Hepatocyte (in vitro differentiated cells): Measurements from ENCODE around the gene ACY1. TPM values are rescaled to one million over a fixed set of nuclear protein-coding genes. Genes with fewer than 3 reads are reported as not detected.

Experiments used
- DNase-seq: peaks from one replicate; pipeline ENCODE4 v3.0.0-alpha.2; 2016; ENCODE audit warnings: low spot score
- H2AFZ ChIP-seq: fragments of 200-600 bp; sonication (generic); 2 replicates; pipeline ENCODE4 v1.6.0; 2016; ENCODE audit warnings: antibody characterized with exemption, mild to moderate bottlenecking
- H3K27ac ChIP-seq: fragments of 200-600 bp; sonication (generic); 2 replicates; pipeline ENCODE4 v1.5.1; 2016; ENCODE audit warnings: mild to moderate bottlenecking
- H3K27me3 ChIP-seq: fragments of 200-600 bp; sonication (generic); 2 replicates; pipeline ENCODE4 v1.6.1; 2016
- H3K36me3 ChIP-seq: fragments of 200-600 bp; sonication (generic); replicated peaks from 2 replicates; pipeline ENCODE4 v1.5.1; 2016; ENCODE audit warnings: low read depth; ENCODE audit not compliant: insufficient read depth
- H3K4me1 ChIP-seq: fragments of 200-600 bp; sonication (generic); 2 replicates; pipeline ENCODE4 v1.5.1; 2016; ENCODE audit warnings: mild to moderate bottlenecking, moderate library complexity; ENCODE audit not compliant: insufficient read depth
- H3K4me2 ChIP-seq: fragments of 200-600 bp; sonication (generic); 2 replicates; pipeline ENCODE4 v1.6.0; 2016
- H3K4me3 ChIP-seq: fragments of 200-600 bp; sonication (generic); 2 replicates; pipeline ENCODE4 v1.5.1; 2016; ENCODE audit warnings: mild to moderate bottlenecking
- H3K79me2 ChIP-seq: fragments of 200-600 bp; sonication (generic); 2 replicates; pipeline ENCODE4 v1.6.0; 2017; ENCODE audit warnings: mild to moderate bottlenecking
- H3K9me2 ChIP-seq: fragments of 200-600 bp; sonication (generic); replicated peaks from 2 replicates; pipeline ENCODE4 v1.6.0; 2017; ENCODE audit warnings: mild to moderate bottlenecking; ENCODE audit not compliant: insufficient read depth
- H3K9me3 ChIP-seq: fragments of 200-600 bp; sonication (generic); 2 replicates; pipeline ENCODE4 v1.5.1; 2016; ENCODE audit warnings: low read depth, mild to moderate bottlenecking
- H4K20me1 ChIP-seq: fragments of 200-600 bp; sonication (generic); 2 replicates; pipeline ENCODE4 v1.6.0; 2016; ENCODE audit warnings: mild to moderate bottlenecking; ENCODE audit not compliant: insufficient read depth, poor library complexity, severe bottlenecking
- CTCF ChIP-seq: fragments of 200-600 bp; sonication (generic); IDR thresholded peaks from 2 replicates; pipeline ENCODE4 v1.5.1; 2016; ENCODE audit warnings: antibody characterized with exemption, mild to moderate bottlenecking; ENCODE audit not compliant: poor library complexity
- EZH2 ChIP-seq: fragments of 200-600 bp; sonication (generic); IDR thresholded peaks from 2 replicates; pipeline ENCODE4 v1.6.1; 2016; ENCODE audit warnings: antibody characterized with exemption, mild to moderate bottlenecking, borderline replicate concordance
- EZH2phosphoT487 ChIP-seq: fragments of 200-600 bp; sonication (generic); IDR thresholded peaks from one replicate; pipeline ENCODE4 v1.6.1; 2018; ENCODE audit warnings: antibody characterized with exemption, mild to moderate bottlenecking, low read depth, moderate library complexity; ENCODE audit not compliant: unreplicated experiment, severe bottlenecking
- WGBS: methylation state at CpG from one replicate; pipeline ENCODE4 v1.1.6; 2016; ENCODE audit warnings: low lambda C conversion rate; ENCODE audit errors: missing lambda C conversion rate; 5-methylcytosine and 5-hydroxymethylcytosine counted together
- polyA plus RNA-seq: library from polyadenylated mRNA; unstranded; fragments of >200 nt; fragmentation: Nextera tagmentation; extraction: Ambion mirVana; gene quantifications from 2 replicates; pipeline ENCODE4 v1.2.1, GENCODE V29; 2016
- total RNA-seq: library from RNA; depleted of rRNA; stranded (reverse); fragments of >200 nt; gene quantifications from 2 replicates; pipeline ENCODE4 v1.2.3, GENCODE V29; 2014

The ACY1 gene
- total and polyA plus RNA-seq, 2 experiments from 2014 or later = 164 to 183 TPM

GRCh38 chr3:51962854-51963530 lies 20.3 kb upstream of the ACY1 start:
- DNase-seq = no peak
- WGBS = 80% methylated on average over 6 of the region's 6 CpGs
- Histone ChIP-seq H3K9me2 (no peaks in the 10 kb centered on the region), H3K9me3 (no peaks in the 10 kb centered on the region), H3K4me2 (no peak overlapping the region), H4K20me1 (no peaks in the 10 kb centered on the region), H3K27me3 (no peaks in the 10 kb centered on the region), H3K4me3 (no peak overlapping the region), H2AFZ (no peak overlapping the region), H3K79me2 (peaks cover 31% of the 10 kb centered on the region), H3K4me1 (peaks cover 18% of the 10 kb centered on the region), H3K27ac (no peak overlapping the region), H3K36me3 (no peaks in the 10 kb centered on the region)
- TF ChIP-seq EZH2phosphoT487 = no peak
- no peak for TF ChIP-seq EZH2
- no peak for TF ChIP-seq CTCF

DNA sequence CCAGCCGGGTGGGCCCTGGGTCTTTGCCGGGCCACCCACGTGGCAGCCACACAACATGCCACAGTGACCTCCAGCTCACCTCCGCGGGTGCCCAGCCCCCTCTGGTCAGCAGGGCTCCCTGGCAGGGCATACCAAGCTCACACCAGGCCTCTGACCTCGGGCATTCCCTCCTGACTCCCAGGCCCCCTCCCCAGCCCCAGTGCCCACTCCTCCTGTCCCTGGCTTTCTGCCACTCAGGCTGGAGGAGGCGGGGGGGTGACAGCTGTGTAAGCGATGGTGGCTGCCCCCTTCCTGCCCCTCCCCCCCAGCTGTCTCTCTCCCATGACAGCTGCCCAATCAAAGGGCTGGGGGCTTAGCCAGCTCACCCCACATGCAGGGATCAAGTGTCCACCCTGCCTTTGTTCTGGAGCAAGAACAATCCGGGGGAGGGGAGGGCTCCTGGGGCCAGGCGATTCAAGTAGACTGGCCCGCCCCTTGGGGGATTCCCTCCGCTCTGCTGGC lies 19.3 kb upstream of the ACY1 start:
- DNase-seq = no peak
- H3K9me3 ChIP-seq = no peaks in the 10 kb centered on the region
- WGBS = 81% methylated on average over 8 of the region's 12 CpGs
- H3K36me3 ChIP-seq = no peaks in the 10 kb centered on the region
- no peak overlapping the region for H3K27ac ChIP-seq
- no peaks in the 10 kb centered on the region for H3K27me3 ChIP-seq
- H3K4me1 ChIP-seq = peaks cover 28% of the 10 kb centered on the region
- no peak overlapping the region for H2AFZ ChIP-seq
- H4K20me1 ChIP-seq = no peaks in the 10 kb centered on the region
- no peaks in the 10 kb centered on the region for H3K9me2 ChIP-seq
- peaks cover 31% of the 10 kb centered on the region for H3K79me2 ChIP-seq
- H3K4me3 ChIP-seq = no peak overlapping the region
- H3K4me2 ChIP-seq = no peak overlapping the region
- TF ChIP-seq CTCF = no peak
- TF ChIP-seq EZH2 = no peak
- TF ChIP-seq EZH2phosphoT487 = no peak

GRCh38 chr3:51964521-51964920 lies 18.8 kb upstream of the ACY1 start:
- Histone ChIP-seq H3K9me3 (no peaks in the 10 kb centered on the region), H3K9me2 (no peaks in the 10 kb centered on the region), H3K27ac (no peak overlapping the region), H3K36me3 (no peaks in the 10 kb centered on the region), H4K20me1 (no peaks in the 10 kb centered on the region), H3K79me2 (peaks cover 31% of the 10 kb centered on the region), H3K4me2 (no peak overlapping the region), H2AFZ (no peak overlapping the region), H3K4me1 (peaks cover 31% of the 10 kb centered on the region), H3K4me3 (no peak overlapping the region), H3K27me3 (no peaks in the 10 kb centered on the region)
- WGBS = 80% methylated on average over 4 of the region's 4 CpGs
- TF ChIP-seq EZH2 (no peak), EZH2phosphoT487 (no peak), CTCF (no peak)
- no peak for DNase-seq
